GM06990 (cell line): ENCODE measurements around the gene RD3L.
"Not testable (repeated sequence)": the region's sequence is repeated elsewhere in the genome, so short reads cannot be mapped to it uniquely, and the experiment has no call there.

Experiments
- DNase-seq: peaks from one replicate; pipeline ENCODE4 v3.0.0-alpha.2; 2011; ENCODE audit not compliant: insufficient read length; ENCODE audit errors: extremely low read depth
- H3K27me3 ChIP-seq: replicated peaks from 2 replicates; pipeline ENCODE4 v1.6.0; 2011; ENCODE audit warnings: low read length; ENCODE audit not compliant: control insufficient read depth, insufficient read depth
- H3K36me3 ChIP-seq: 2 replicates; pipeline ENCODE4 v1.5.1; 2011; ENCODE audit warnings: low read length; ENCODE audit not compliant: control insufficient read depth, insufficient read depth
- H3K4me3 ChIP-seq: replicated peaks from 2 replicates; pipeline ENCODE4 v1.5.1; 2011; ENCODE audit warnings: low read depth, mild to moderate bottlenecking, control low read depth, low read length
- CTCF ChIP-seq: IDR thresholded peaks from 2 replicates; pipeline ENCODE4 v1.5.1; 2011; ENCODE audit warnings: low read length, control low read depth, mild to moderate bottlenecking, inconsistent platforms; ENCODE audit not compliant: insufficient read depth, poor library complexity, severe bottlenecking

Gene RD3L

GRCh38 chr14:103928011-103928890 lies 14.1 kb downstream of the RD3L start, which contains the start of gene TDRD9:
Gene TDRD9 (plus strand): TSS chr14:103928456. CDS start chr14:103928510, 54 bp downstream.
- H3K27me3 ChIP-seq, result no peaks in the 10 kb centered on the region; the same call in 1 of the 2 replicates
- H3K4me3 ChIP-seq, result no peak within 1 kb of the TSS
- TF ChIP-seq CTCF, result no peak
- no peak for DNase-seq
- no peaks in the 10 kb centered on the region for H3K36me3 ChIP-seq

DNA sequence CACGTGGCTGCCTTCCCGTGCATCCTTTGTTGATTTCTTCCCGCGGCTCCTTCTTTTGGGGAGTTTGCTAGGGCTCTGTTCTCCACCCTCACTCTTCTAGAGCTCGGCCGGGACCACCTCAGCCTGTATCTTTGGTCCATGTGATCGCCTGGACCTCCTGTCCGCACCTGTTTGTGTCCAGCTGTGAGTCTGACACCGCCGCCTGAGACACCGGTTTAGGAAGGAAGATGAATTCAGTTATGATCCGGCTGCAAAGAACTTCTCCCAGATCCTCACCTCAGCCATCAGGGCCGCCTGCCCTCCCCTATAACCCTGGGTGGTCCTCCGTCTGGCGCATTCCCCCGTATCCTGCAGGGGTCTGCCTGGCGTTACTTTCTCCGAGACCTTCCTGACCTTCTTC lies 14.8 kb downstream of the RD3L start:
- no peaks in the 10 kb centered on the region for H3K36me3 ChIP-seq
- no peak overlapping the region for H3K4me3 ChIP-seq
- DNase-seq, result no peak
- H3K27me3 ChIP-seq, result no peaks in the 10 kb centered on the region
- no peak for TF ChIP-seq CTCF

- no peak for TF ChIP-seq CTCF
- Histone ChIP-seq H3K4me3 (no peak overlapping the region), H3K36me3 (no peaks in the 10 kb centered on the region), H3K27me3 (no peaks in the 10 kb centered on the region)
- DNase-seq, result no peak
Measured at GRCh38 chr14:103925316-103925715, 17.0 kb downstream of the RD3L start.

GRCh38 chr14:103923863-103924262 lies 18.5 kb downstream of the RD3L start:
- Histone ChIP-seq H3K4me3 (no peak overlapping the region), H3K36me3 (no peaks in the 10 kb centered on the region; the same call in 1 of the 2 replicates), H3K27me3 (no peaks in the 10 kb centered on the region)
- no peak for TF ChIP-seq CTCF
- no peak for DNase-seq

DNA sequence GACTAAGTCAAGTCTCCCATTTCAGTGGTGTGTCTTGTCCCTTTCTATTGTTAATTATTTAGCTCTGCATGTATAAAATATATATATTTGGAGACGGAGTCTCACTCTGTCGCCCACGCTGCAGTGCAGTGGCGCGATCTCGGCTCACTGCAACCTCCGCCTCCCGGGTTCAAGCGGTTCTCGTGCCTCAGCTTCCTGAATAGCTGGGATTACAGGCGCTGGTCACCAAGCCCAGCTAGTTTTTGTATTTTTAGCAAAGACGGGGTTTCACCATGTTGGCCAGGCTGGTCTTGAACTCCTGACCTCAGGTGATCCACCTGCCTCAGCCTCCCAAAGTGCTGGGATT lies 20.5 kb downstream of the RD3L start:
- H3K36me3 ChIP-seq, H3K27me3 ChIP-seq, DNase-seq: not testable (repeated sequence)
- H3K4me3 ChIP-seq, result peak overlapping the region; percentile 92; the same call in 1 of the 2 replicates

- peak overlapping the region; percentile 92 for H3K4me3 ChIP-seq
- TF ChIP-seq CTCF, result peak; percentile 96
- H3K36me3 ChIP-seq, result peaks cover 2% of the 10 kb centered on the region; the same call in 1 of the 2 replicates
- DNase-seq, result peak; percentile 97
- H3K27me3 ChIP-seq, result no peaks in the 10 kb centered on the region
Measured at GRCh38 chr14:103920981-103921854, 21.1 kb downstream of the RD3L start.
